GM12865 (cell line): ENCODE results near the gene GALNT17.

ENCODE experiments used
- DNase-seq: peaks from one replicate; pipeline ENCODE4 v3.0.0; 2010; ENCODE audit warnings: low read depth
- H3K4me3 ChIP-seq: 2 replicates; pipeline ENCODE4 v1.5.1; 2011; ENCODE audit warnings: mild to moderate bottlenecking, low read depth, low read length, control low read depth
- TF ChIP-seq, protein P1 (sequence below): IDR thresholded peaks from 2 replicates; pipeline ENCODE4 v1.5.1; 2011; ENCODE audit warnings: low read length, control low read depth, low read depth, inconsistent platforms; ENCODE audit not compliant: insufficient read depth; ENCODE audit errors: missing control alignments

The GALNT17 gene

GRCh38 chr7:71484380-71484779 is 352.4 kb downstream of the GALNT17 start:
- TF ChIP-seq, protein P1, sequence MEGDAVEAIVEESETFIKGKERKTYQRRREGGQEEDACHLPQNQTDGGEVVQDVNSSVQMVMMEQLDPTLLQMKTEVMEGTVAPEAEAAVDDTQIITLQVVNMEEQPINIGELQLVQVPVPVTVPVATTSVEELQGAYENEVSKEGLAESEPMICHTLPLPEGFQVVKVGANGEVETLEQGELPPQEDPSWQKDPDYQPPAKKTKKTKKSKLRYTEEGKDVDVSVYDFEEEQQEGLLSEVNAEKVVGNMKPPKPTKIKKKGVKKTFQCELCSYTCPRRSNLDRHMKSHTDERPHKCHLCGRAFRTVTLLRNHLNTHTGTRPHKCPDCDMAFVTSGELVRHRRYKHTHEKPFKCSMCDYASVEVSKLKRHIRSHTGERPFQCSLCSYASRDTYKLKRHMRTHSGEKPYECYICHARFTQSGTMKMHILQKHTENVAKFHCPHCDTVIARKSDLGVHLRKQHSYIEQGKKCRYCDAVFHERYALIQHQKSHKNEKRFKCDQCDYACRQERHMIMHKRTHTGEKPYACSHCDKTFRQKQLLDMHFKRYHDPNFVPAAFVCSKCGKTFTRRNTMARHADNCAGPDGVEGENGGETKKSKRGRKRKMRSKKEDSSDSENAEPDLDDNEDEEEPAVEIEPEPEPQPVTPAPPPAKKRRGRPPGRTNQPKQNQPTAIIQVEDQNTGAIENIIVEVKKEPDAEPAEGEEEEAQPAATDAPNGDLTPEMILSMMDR = no peak

GRCh38 chr7:71485586-71485985 is 353.6 kb downstream of the GALNT17 start:
- no peak for DNase-seq
- H3K4me3 ChIP-seq = no peak overlapping the region
- TF ChIP-seq, protein P1 = no peak

More at GRCh38 chr7:71484380-71484779, 352.4 kb downstream of the GALNT17 start:
- no peak overlapping the region for H3K4me3 ChIP-seq
- no peak for DNase-seq

GRCh38 chr7:71486414-71486813 is 354.5 kb downstream of the GALNT17 start:
- TF ChIP-seq, protein P1 = no peak
- no peak for DNase-seq

DNA sequence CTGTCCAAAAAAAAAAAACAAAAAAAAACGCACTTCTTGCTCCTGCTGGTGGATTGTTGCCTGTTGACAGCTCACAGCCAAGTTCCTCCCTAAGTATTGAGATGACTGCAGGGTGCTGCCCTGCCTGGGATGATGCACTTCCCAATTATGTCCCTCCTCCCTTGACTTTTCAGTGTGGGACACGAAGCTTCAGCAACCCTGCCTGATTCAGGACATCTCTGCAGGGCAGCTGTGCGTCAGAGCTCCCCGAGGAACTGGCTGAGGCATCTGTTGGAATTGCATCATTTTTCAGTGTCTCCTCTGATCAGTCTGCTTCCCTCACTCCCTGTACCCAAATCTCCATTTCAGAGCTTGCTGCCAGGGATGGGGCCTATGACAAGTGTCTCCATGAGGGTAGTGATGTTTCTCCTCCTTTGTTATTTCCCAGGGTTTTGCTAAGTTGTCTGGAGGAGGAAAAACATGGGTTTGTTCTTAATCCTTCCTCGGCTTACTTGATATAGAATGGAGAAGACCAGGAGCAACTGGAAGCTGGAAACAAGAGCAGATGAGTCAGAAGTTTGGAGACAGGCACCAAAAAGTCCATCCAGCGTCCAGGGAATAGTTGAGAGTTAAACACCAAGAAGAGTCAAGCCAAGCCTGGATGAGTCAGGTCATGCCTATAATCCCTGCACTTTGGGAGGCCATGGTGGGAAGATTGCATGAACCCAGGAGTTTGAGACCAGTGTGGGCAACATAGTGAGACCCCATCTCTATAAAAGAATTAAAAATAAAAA is 355.1 kb downstream of the GALNT17 start:
- DNase-seq = no peak
- TF ChIP-seq, protein P1 = no peak
- H3K4me3 ChIP-seq = no peak overlapping the region

More at GRCh38 chr7:71486414-71486813, 354.5 kb downstream of the GALNT17 start:
- no peak overlapping the region for H3K4me3 ChIP-seq

DNA sequence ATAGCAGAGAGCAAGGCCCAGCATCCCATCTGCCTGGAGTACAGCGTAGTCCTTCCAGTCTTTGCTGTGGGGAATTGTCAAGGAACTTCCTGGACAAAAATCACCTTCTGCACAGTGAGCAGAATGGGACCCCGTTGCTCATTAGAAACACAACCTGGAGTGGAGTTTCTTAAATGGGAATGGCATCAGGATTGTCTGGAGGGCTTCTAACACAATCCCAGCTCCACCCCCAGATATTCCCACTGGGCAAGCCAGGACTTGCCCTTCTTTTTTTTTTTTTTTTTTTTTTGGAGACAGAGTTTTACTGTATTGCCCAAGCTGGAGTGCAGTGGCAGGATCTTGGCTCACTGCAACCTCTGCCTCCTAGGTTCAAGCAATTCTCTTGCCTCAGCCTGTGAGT is 356.4 kb downstream of the GALNT17 start:
- DNase-seq = no peak
- TF ChIP-seq, protein P1 = no peak
- no peak overlapping the region for H3K4me3 ChIP-seq

GRCh38 chr7:71491336-71491735 is 359.4 kb downstream of the GALNT17 start:
- H3K4me3 ChIP-seq = no peak overlapping the region
- DNase-seq = no peak
- TF ChIP-seq, protein P1 = no peak

DNA sequence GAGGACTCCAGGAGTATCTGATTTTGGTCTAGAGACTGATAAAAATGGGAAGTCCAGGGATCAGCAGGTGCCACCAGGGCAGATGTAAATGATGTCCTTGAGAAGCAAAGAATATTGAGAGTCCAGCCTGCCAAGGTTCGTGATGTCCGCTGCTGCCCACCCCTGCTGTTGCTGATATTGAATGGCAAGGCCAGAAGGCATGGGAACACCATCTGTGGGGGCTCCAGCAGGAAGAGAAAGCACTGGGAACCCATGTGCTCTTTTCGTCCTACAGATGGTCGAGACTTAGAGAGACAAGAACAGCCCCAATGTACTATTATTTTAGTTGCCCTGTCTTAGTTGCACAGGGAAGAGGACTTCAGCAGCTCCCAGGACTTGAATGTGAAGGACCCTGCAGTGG is 363.9 kb downstream of the GALNT17 start:
- DNase-seq = no peak
- TF ChIP-seq, protein P1 = no peak
- no peak overlapping the region for H3K4me3 ChIP-seq
